Amniotic epithelial cell (primary cell): ENCODE measurements around the gene CTXND1.
A peak's percentile ranks its signal among the peaks of the same experiment; 100 is the strongest.
"Not testable (repeated sequence)": the region's sequence is repeated elsewhere in the genome, so short reads cannot be mapped to it uniquely, and the experiment has no call there.

Experiments used
- DNase-seq: peaks from one replicate; pipeline ENCODE4 v3.0.0-alpha.2; 2010; ENCODE audit warnings: low read depth

The CTXND1 gene

GRCh38 chr15:80252121-80252518 is at the start of gene CTXND1:
Gene CTXND1, minus strand, starts transcription at chr15:80252213. Its CDS starts 50,264 bp downstream, at chr15:80201949.
- no peak for DNase-seq

- no peak for DNase-seq
These were observed 49.5 kb upstream of the CTXND1 start for GRCh38 chr15:80301472-80301871.

GRCh38 chr15:80295777-80296176 is 43.8 kb upstream of the CTXND1 start:
- DNase-seq = not testable (repeated sequence)

- DNase-seq = no peak
These were observed 40.1 kb upstream of the CTXND1 start for GRCh38 chr15:80292079-80292478.

GRCh38 chr15:80290891-80291290 is 38.9 kb upstream of the CTXND1 start:
- not testable (repeated sequence) for DNase-seq

GRCh38 chr15:80289528-80290495 is 37.8 kb upstream of the CTXND1 start:
- DNase-seq = no peak

- no peak for DNase-seq
These were observed 36.1 kb upstream of the CTXND1 start for GRCh38 chr15:80288131-80288530.

- no peak for DNase-seq
These were observed 34.0 kb upstream of the CTXND1 start for GRCh38 chr15:80286055-80286454.

GRCh38 chr15:80285379-80285778 is 33.4 kb upstream of the CTXND1 start:
- no peak for DNase-seq

GRCh38 chr15:80283531-80283930 is 31.5 kb upstream of the CTXND1 start:
- DNase-seq = no peak

GRCh38 chr15:80277147-80277546 is 25.1 kb upstream of the CTXND1 start:
- DNase-seq = no peak

GRCh38 chr15:80275961-80276360 is 23.9 kb upstream of the CTXND1 start:
- peak; percentile 19 for DNase-seq

- DNase-seq = no peak
These were observed 23.0 kb upstream of the CTXND1 start for GRCh38 chr15:80274996-80275395.

GRCh38 chr15:80274554-80274953 is 22.5 kb upstream of the CTXND1 start:
- DNase-seq = no peak

GRCh38 chr15:80272987-80273386 is 21.0 kb upstream of the CTXND1 start:
- no peak for DNase-seq

GRCh38 chr15:80270472-80270871 is 18.5 kb upstream of the CTXND1 start:
- DNase-seq = no peak

GRCh38 chr15:80268101-80268500 is 16.1 kb upstream of the CTXND1 start:
- no peak for DNase-seq

- no peak for DNase-seq
These were observed 15.6 kb upstream of the CTXND1 start for GRCh38 chr15:80267658-80268057.

GRCh38 chr15:80266745-80267144 is 14.7 kb upstream of the CTXND1 start:
- no peak for DNase-seq

GRCh38 chr15:80266113-80266512 is 14.1 kb upstream of the CTXND1 start:
- no peak for DNase-seq

GRCh38 chr15:80265021-80265420 is 13.0 kb upstream of the CTXND1 start:
- no peak for DNase-seq

- peak; percentile 29 for DNase-seq
These were observed 12.0 kb upstream of the CTXND1 start for GRCh38 chr15:80264031-80264430.

- no peak for DNase-seq
These were observed 8.5 kb upstream of the CTXND1 start for GRCh38 chr15:80260551-80260950.
